ENCODE data around the gene RIOK3. TPM values are rescaled to one million over a fixed set of nuclear protein-coding genes. Genes with fewer than 3 reads are reported as not detected.

RIOK3 gene
- total RNA-seq = 67.5 and 95.6 TPM in 2 replicates

GRCh38 chr18:23452728-23453679, at the start of gene RIOK3:
Gene RIOK3, plus strand, starts transcription at chr18:23453287. Its CDS starts 153 bp downstream, at chr18:23453440.

GRCh38 chr18:23503038-23503962, 50.2 kb downstream of the RIOK3 start, which contains the start of gene RMC1:
Gene RMC1, plus strand, starts transcription at chr18:23503511. Its CDS starts 108 bp downstream, at chr18:23503619.

Other genes starting within 250 kb of the RIOK3 start
- 21.1 and 29.5 TPM in 2 replicates for gene RMC1, start 50.2 kb downstream of the RIOK3 start, total RNA-seq
- 73.2 and 129 TPM in 2 replicates for gene NPC1, start 133.2 kb downstream of the RIOK3 start, total RNA-seq
- gene ANKRD29, start 209.6 kb downstream of the RIOK3 start, total RNA-seq = 4.2 and 4.9 TPM in 2 replicates
- 9.5 and 14.0 TPM in 2 replicates for gene LAMA3, start 236.2 kb downstream of the RIOK3 start, total RNA-seq